GM12864 (cell line): ENCODE data around the gene LCOR.
A peak's percentile ranks its signal among the peaks of the same experiment; 100 is the strongest.

Experiments
- DNase-seq: peaks from one replicate; pipeline ENCODE4 v3.0.0-alpha.2; 2011; ENCODE audit warnings: low read depth
- H3K4me3 ChIP-seq: 2 replicates; pipeline ENCODE4 v1.5.1; 2011; ENCODE audit warnings: mild to moderate bottlenecking, low read depth, low read length, control low read depth
- TF ChIP-seq, protein P1 (sequence below): IDR thresholded peaks from 2 replicates; pipeline ENCODE4 v1.5.1; 2011; ENCODE audit warnings: low read depth, mild to moderate bottlenecking, moderate library complexity, low read length, control low read depth, inconsistent platforms; ENCODE audit errors: missing control alignments

Gene LCOR

DNA sequence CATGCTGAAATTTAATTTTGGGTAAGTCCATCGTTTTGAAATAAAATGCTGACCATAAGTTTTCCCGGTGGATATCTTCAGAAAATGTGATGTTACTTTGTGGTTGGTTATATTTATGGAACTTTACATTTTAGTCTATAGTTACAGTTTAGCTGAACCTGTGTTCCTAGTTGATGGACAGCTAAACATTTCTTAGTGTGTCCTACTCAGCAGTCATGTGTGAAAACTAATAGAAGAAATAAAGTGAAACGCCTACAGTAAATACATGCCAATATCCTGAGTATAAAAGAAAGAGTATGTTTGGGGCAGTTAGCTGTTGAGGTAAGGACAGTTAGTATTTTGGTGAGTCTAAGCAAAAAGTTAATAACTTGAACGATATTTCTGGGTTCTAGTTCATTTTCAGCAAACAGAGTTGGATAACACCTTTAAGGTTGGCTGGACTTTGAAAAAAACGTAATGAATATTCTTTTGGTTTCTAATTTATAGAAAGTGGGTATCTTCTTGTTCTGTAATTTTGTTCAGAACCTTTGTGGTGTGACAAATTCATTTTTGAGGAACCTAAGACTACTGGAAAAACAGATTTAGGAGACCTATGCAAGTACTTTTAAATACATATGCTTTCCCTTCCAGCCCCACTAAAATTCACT, 28.7 kb downstream of the LCOR start:
- DNase-seq = no peak
- TF ChIP-seq, protein P1, sequence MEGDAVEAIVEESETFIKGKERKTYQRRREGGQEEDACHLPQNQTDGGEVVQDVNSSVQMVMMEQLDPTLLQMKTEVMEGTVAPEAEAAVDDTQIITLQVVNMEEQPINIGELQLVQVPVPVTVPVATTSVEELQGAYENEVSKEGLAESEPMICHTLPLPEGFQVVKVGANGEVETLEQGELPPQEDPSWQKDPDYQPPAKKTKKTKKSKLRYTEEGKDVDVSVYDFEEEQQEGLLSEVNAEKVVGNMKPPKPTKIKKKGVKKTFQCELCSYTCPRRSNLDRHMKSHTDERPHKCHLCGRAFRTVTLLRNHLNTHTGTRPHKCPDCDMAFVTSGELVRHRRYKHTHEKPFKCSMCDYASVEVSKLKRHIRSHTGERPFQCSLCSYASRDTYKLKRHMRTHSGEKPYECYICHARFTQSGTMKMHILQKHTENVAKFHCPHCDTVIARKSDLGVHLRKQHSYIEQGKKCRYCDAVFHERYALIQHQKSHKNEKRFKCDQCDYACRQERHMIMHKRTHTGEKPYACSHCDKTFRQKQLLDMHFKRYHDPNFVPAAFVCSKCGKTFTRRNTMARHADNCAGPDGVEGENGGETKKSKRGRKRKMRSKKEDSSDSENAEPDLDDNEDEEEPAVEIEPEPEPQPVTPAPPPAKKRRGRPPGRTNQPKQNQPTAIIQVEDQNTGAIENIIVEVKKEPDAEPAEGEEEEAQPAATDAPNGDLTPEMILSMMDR = no peak
- H3K4me3 ChIP-seq = no peak overlapping the region

DNA sequence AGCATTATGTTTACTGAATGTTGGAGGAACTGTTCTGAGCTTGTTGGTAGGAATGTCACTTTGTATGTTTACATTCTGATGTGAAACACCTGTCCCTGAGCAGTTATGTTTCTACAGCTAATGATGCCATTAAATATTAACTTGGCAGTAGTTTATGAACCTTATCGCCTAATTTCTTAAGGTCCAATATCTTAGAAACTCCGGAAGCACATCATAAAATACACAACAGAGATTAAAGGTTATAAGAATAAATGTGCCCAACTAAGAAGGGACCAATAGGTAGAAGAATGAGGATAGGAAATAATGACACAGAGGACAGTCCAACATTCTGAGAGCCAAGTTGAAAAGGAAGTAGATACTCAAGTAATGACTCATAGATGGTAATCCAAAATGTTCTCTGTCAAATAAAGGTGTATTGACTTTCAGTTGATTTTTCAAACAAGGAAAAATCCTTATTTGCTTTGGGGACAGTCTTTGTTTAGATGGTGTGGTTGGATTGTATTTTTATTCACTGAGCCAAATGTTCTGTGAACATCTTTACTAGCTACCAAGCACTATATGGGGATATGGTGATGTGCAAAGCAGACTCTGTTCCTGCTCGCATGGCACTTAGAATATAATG, 31.9 kb downstream of the LCOR start:
- TF ChIP-seq, protein P1 = no peak
- H3K4me3 ChIP-seq = no peak overlapping the region
- DNase-seq = peak; percentile 21

DNA sequence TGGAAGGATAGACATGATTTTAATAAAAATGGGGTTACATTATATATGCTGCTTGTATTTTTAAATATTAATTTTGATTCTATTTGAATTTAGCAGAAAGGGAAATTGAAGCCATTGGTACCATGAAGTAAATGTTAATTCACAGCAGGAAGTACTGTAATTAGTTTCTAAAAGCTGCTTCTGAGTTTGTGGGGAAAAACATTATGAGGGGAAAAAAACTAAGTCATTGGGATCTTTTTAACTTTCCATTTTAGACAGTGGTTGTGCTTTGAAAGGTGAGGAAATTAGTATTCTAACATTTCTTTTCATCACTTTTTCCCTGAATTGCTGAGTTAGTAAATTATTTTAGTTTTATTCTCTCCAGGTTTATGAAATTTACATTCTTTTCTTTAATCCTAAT, 41.0 kb downstream of the LCOR start:
- no peak for DNase-seq
- no peak overlapping the region for H3K4me3 ChIP-seq
- TF ChIP-seq, protein P1 = no peak

DNA sequence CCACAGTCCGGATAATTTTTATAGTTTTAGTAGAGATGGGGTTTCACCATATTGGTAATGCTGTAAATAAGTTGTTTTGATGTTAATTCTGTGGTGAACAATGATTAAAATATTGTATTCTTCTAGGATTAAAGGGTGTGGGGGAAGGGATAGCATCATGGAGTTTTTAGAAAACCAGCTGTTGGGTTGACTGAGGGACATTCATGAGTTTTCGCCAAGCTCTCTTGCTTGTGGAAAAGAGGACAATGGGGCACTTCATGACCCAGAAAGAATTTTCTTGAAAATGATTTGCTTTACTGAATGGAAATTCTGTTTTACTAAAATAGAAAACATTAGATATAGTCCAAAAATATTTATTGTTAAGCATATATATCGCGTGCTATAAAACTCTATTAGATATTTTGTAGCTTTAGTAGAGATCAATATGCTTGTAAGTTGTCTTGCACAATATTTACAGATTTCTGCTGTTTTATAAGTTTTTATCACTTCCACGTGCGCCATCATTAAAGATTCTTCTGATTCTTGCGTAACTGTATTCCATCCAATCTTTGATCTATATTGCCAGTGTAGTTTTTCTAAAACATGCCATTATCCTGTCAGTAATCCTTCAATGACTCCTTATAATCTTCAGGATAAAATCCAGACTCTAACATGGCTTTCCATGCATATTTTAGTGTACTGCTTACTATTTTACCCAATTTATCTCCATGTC, 41.8 kb downstream of the LCOR start:
- H3K4me3 ChIP-seq = no peak overlapping the region
- no peak for DNase-seq
- TF ChIP-seq, protein P1 = no peak

DNA sequence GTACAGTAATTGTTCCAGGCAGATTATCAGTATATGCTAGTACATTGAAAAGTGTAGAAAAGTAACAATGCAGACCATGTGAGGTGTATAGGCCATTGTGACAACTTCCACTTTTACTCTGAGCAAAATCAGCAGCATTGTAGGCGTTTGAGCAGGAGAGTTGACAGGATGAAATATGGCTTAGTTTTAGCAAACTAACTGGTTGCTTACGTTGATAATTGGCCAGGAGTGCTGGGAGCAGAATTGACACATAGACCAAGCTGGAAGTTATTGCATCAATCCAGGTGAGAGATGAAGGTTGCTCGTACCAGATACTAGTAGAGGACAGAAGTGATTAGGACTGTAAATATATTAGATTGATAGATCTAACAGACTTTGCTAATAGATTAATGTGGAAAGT, 46.0 kb downstream of the LCOR start:
- no peak for DNase-seq
- TF ChIP-seq, protein P1 = no peak
- H3K4me3 ChIP-seq = no peak overlapping the region

DNA sequence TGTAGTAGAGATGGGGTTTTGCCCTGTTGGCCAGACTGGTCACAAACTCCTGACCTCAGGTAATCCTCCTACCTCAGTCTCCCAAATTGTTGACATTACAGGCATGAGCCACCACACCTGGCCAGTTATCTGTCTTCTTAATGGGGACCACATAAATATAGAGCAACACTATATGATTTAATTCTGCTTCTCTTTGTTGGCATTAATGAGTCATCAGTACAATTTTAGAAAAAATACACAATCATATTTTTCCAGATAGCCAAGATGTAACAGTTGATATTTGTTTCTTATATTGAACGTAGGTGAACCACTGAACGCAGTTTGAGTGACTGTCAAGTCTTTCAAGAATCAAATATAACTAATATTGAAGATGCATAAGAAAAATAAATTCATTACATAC, 48.5 kb downstream of the LCOR start:
- no peak for DNase-seq
- H3K4me3 ChIP-seq = no peak overlapping the region
- TF ChIP-seq, protein P1 = no peak
